CD8-positive, alpha-beta memory T cell (primary cell): ENCODE data around the gene FBLN1. TPM values are rescaled to one million over a fixed set of nuclear protein-coding genes. Genes with fewer than 3 reads are reported as not detected.

ENCODE experiments used
- CTCF ChIA-PET: fragments of 350-600 bp; sonication (Branson Sonifier 250); formaldehyde crosslinking; loops from one replicate; lab custom pipeline; 2021; ENCODE audit warnings: antibody characterized with exemption; lab: Charles Lee
- POLR2A ChIA-PET: fragments of 350-600 bp; sonication (Branson Sonifier 250); formaldehyde crosslinking; loops from one replicate; lab custom pipeline; 2021; ENCODE audit warnings: antibody characterized with exemption; lab: Charles Lee
- DNase-seq, 5 donors: peaks; one replicate each; pipeline versions ENCODE4 v3.0.0 to v3.0.0-alpha.2; 2020 to 2022; ENCODE audit warnings: mixed read lengths in 1 of 5
- H3K27ac ChIP-seq: one replicate; pipeline ENCODE4 v1.7.0; 2013; ENCODE audit warnings: low read depth, mild to moderate bottlenecking, low read length, moderate library complexity
- H3K27me3 ChIP-seq: 2 replicates; pipeline ENCODE4 v1.7.0; 2013; ENCODE audit warnings: low read length, mild to moderate bottlenecking; ENCODE audit not compliant: insufficient read depth, poor library complexity, severe bottlenecking
- H3K36me3 ChIP-seq: 2 replicates; pipeline ENCODE4 v1.7.0; 2013; ENCODE audit warnings: mild to moderate bottlenecking, low read length, moderate library complexity; ENCODE audit not compliant: insufficient read depth
- H3K4me1 ChIP-seq: 2 replicates; pipeline ENCODE4 v1.7.0; 2013; ENCODE audit warnings: mild to moderate bottlenecking, low read length, moderate library complexity; ENCODE audit not compliant: insufficient read depth
- H3K4me3 ChIP-seq: 2 replicates; pipeline ENCODE4 v1.7.0; 2013; ENCODE audit warnings: mild to moderate bottlenecking, low read length
- H3K9me3 ChIP-seq: 2 replicates; pipeline ENCODE4 v1.7.0; 2013; ENCODE audit warnings: mild to moderate bottlenecking, low read length
- H3K27ac Mint-ChIP-seq, 8 donors: one replicate each; pipeline ENCODE4 v1.8.0; 2020 to 2021; ENCODE audit warnings: mixed read lengths in 8 of 8, mild to moderate bottlenecking in 6 of 8, inconsistent platforms in 3 of 8, moderate library complexity in 3 of 8
- H3K27me3 Mint-ChIP-seq, 2 donors: one replicate each; pipeline ENCODE4 v1.8.0; 2020 to 2021; ENCODE audit warnings: mixed read lengths in 2 of 2, mild to moderate bottlenecking in 1 of 2, moderate library complexity in 1 of 2
- H3K36me3 Mint-ChIP-seq, 3 donors: one replicate each; pipeline ENCODE4 v1.8.0; 2020 to 2021; ENCODE audit warnings: mixed read lengths in 3 of 3, inconsistent platforms in 1 of 3, mild to moderate bottlenecking in 1 of 3
- H3K4me1 Mint-ChIP-seq, 3 donors: one replicate each; pipeline ENCODE4 v1.8.0; 2020 to 2021; ENCODE audit warnings: mixed read lengths in 3 of 3, inconsistent platforms in 1 of 3, mild to moderate bottlenecking in 1 of 3
- H3K4me3 Mint-ChIP-seq, 7 donors: one replicate each; pipeline ENCODE4 v1.8.0; 2020 to 2021; ENCODE audit warnings: mixed read lengths in 7 of 7, mild to moderate bottlenecking in 6 of 7, moderate library complexity in 4 of 7, inconsistent platforms in 2 of 7
- H3K9me3 Mint-ChIP-seq, 5 donors: one replicate each; pipeline ENCODE4 v1.8.0; 2020 to 2022; ENCODE audit warnings: mixed read lengths in 5 of 5, mild to moderate bottlenecking in 3 of 5, moderate library complexity in 2 of 5, inconsistent platforms in 1 of 5
- polyA plus RNA-seq: library from polyadenylated mRNA; unstranded; fragments of 300-500 nt; fragmentation: Illumina TruSeq; gene quantifications from one replicate; pipeline ENCODE4 v1.2.3, GENCODE V29; 2021
- total RNA-seq, 2 experiments: library from RNA; stranded (reverse); gene quantifications; one replicate each; pipeline ENCODE4 v1.2.3, GENCODE V29; 2021

FBLN1 gene
- total and polyA plus RNA-seq, 3 experiments from 2014 or later, result not detected

GRCh38 chr22:45564349-45565030 lies 61.8 kb downstream of the FBLN1 start:
- Mint-ChIP-seq H3K27me3 (peaks cover 25 to 35% of the 10 kb centered on the region in 2 donors), H3K4me1 (no peaks in the 10 kb centered on the region), H3K36me3 (peaks cover 0 to 8% (median 3%) of the 10 kb centered on the region in 3 donors), H3K4me3 (no peak overlapping the region), H3K27ac (no peak overlapping the region), H3K9me3 (peaks cover 5 to 19% (median 10%) of the 10 kb centered on the region in 5 donors)
- POLR2A ChIA-PET, result no interaction called here
- CTCF ChIA-PET, result interaction anchor here (1.8 kb wide), 1 partner anchor 13 kb away, joined by 4 read pairs; no protein-coding TSS in a partner anchor
- H3K36me3 ChIP-seq, result no peaks in the 10 kb centered on the region
- H3K27ac ChIP-seq, result no peak overlapping the region
- H3K4me3 ChIP-seq, result no peak overlapping the region
- H3K9me3 ChIP-seq, result no peaks in the 10 kb centered on the region
- H3K4me1 ChIP-seq, result no peaks in the 10 kb centered on the region
- DNase-seq, result no peak
- H3K27me3 ChIP-seq, result no peaks in the 10 kb centered on the region

- POLR2A ChIA-PET, result no interaction called here
Measured at GRCh38 chr22:45565171-45565570, 62.5 kb downstream of the FBLN1 start.

GRCh38 chr22:45565973-45566372 lies 63.3 kb downstream of the FBLN1 start:
- no peak for DNase-seq
- Histone ChIP-seq H3K9me3 (no peaks in the 10 kb centered on the region), H3K27me3 (no peaks in the 10 kb centered on the region), H3K4me3 (no peak overlapping the region), H3K4me1 (no peaks in the 10 kb centered on the region), H3K27ac (no peak overlapping the region), H3K36me3 (no peaks in the 10 kb centered on the region)
- H3K27ac Mint-ChIP-seq, result no peak overlapping the region
- peaks cover 6 to 18% (median 10%) of the 10 kb centered on the region in 5 donors for H3K9me3 Mint-ChIP-seq
- no peaks in the 10 kb centered on the region for H3K4me1 Mint-ChIP-seq
- peaks cover 0 to 5% (median 0%) of the 10 kb centered on the region in 3 donors for H3K36me3 Mint-ChIP-seq
- H3K27me3 Mint-ChIP-seq, result peaks cover 25 to 39% of the 10 kb centered on the region in 2 donors
- POLR2A ChIA-PET, result no interaction called here
- CTCF ChIA-PET, result interaction anchor here (1.8 kb wide), 1 partner anchor 11 kb away, joined by 4 read pairs; no protein-coding TSS in a partner anchor
- H3K4me3 Mint-ChIP-seq, result no peak overlapping the region

More at GRCh38 chr22:45565171-45565570, 62.5 kb downstream of the FBLN1 start:
- H3K36me3 Mint-ChIP-seq, result peaks cover 0 to 5% (median 3%) of the 10 kb centered on the region in 3 donors
- no peaks in the 10 kb centered on the region for H3K36me3 ChIP-seq
- peaks cover 25 to 35% of the 10 kb centered on the region in 2 donors for H3K27me3 Mint-ChIP-seq
- no peaks in the 10 kb centered on the region for H3K27me3 ChIP-seq
- no peak for DNase-seq
- CTCF ChIA-PET, result interaction anchor here (1.8 kb wide), 1 partner anchor 12 kb away, joined by 4 read pairs; no protein-coding TSS in a partner anchor
- no peaks in the 10 kb centered on the region for H3K4me1 ChIP-seq
- no peaks in the 10 kb centered on the region for H3K9me3 ChIP-seq
- H3K9me3 Mint-ChIP-seq, result peaks cover 5 to 18% (median 8%) of the 10 kb centered on the region in 5 donors
- H3K4me3 ChIP-seq, result no peak overlapping the region
- H3K27ac ChIP-seq, result no peak overlapping the region
- H3K27ac Mint-ChIP-seq, result no peak overlapping the region
- H3K4me3 Mint-ChIP-seq, result no peak overlapping the region
- H3K4me1 Mint-ChIP-seq, result no peaks in the 10 kb centered on the region

GRCh38 chr22:45568213-45568612 lies 65.5 kb downstream of the FBLN1 start:
- no peak overlapping the region for H3K4me3 Mint-ChIP-seq
- H3K4me1 Mint-ChIP-seq, result no peaks in the 10 kb centered on the region
- no peak overlapping the region for H3K27ac ChIP-seq
- no peaks in the 10 kb centered on the region for H3K4me1 ChIP-seq
- peaks cover 6 to 20% (median 11%) of the 10 kb centered on the region in 5 donors for H3K9me3 Mint-ChIP-seq
- peaks cover 23 to 33% of the 10 kb centered on the region in 2 donors for H3K27me3 Mint-ChIP-seq
- ChIA-PET CTCF (no interaction called here), POLR2A (no interaction called here)
- no peak for DNase-seq
- no peaks in the 10 kb centered on the region for H3K27me3 ChIP-seq
- no peak overlapping the region for H3K27ac Mint-ChIP-seq
- peaks cover 0 to 5% (median 0%) of the 10 kb centered on the region in 3 donors for H3K36me3 Mint-ChIP-seq
- no peaks in the 10 kb centered on the region for H3K36me3 ChIP-seq
- H3K9me3 ChIP-seq, result no peaks in the 10 kb centered on the region
- no peak overlapping the region for H3K4me3 ChIP-seq

GRCh38 chr22:45571089-45571488 lies 68.4 kb downstream of the FBLN1 start:
- H3K27ac Mint-ChIP-seq, result no peak overlapping the region
- H3K27ac ChIP-seq, result no peak overlapping the region
- CTCF ChIA-PET, result no interaction called here
- H3K4me1 Mint-ChIP-seq, result no peaks in the 10 kb centered on the region
- peaks cover 16 to 23% of the 10 kb centered on the region in 2 donors for H3K27me3 Mint-ChIP-seq
- H3K4me3 Mint-ChIP-seq, result no peak overlapping the region
- no peaks in the 10 kb centered on the region for H3K27me3 ChIP-seq
- no peak for DNase-seq
- no peaks in the 10 kb centered on the region for H3K9me3 ChIP-seq
- no peaks in the 10 kb centered on the region for H3K36me3 ChIP-seq
- H3K4me1 ChIP-seq, result no peaks in the 10 kb centered on the region
- no peak overlapping the region for H3K4me3 ChIP-seq
- POLR2A ChIA-PET, result no interaction called here
- peaks cover 0 to 5% (median 0%) of the 10 kb centered on the region in 3 donors for H3K36me3 Mint-ChIP-seq
- H3K9me3 Mint-ChIP-seq, result peaks cover 6 to 20% (median 11%) of the 10 kb centered on the region in 5 donors

GRCh38 chr22:45572444-45572843 lies 69.8 kb downstream of the FBLN1 start:
- no peak overlapping the region for H3K27ac Mint-ChIP-seq
- peaks cover 10 to 22% of the 10 kb centered on the region in 2 donors for H3K27me3 Mint-ChIP-seq
- no peak overlapping the region for H3K4me3 Mint-ChIP-seq
- H3K36me3 ChIP-seq, result no peaks in the 10 kb centered on the region
- peaks cover 6 to 20% (median 11%) of the 10 kb centered on the region in 5 donors for H3K9me3 Mint-ChIP-seq
- CTCF ChIA-PET, result no interaction called here
- POLR2A ChIA-PET, result no interaction called here
- H3K27me3 ChIP-seq, result no peaks in the 10 kb centered on the region
- H3K9me3 ChIP-seq, result no peaks in the 10 kb centered on the region
- no peak overlapping the region for H3K4me3 ChIP-seq
- no peaks in the 10 kb centered on the region for H3K4me1 ChIP-seq
- peaks cover 0 to 5% (median 0%) of the 10 kb centered on the region in 3 donors for H3K36me3 Mint-ChIP-seq
- H3K27ac ChIP-seq, result no peak overlapping the region
- H3K4me1 Mint-ChIP-seq, result peaks cover 0 to under 1% (median 0%) of the 10 kb centered on the region in 3 donors
- no peak for DNase-seq

GRCh38 chr22:45574069-45574703 lies 71.5 kb downstream of the FBLN1 start:
- H3K9me3 ChIP-seq, result no peaks in the 10 kb centered on the region
- H3K36me3 ChIP-seq, result no peaks in the 10 kb centered on the region
- H3K27me3 Mint-ChIP-seq, result peaks cover 7 to 17% of the 10 kb centered on the region in 2 donors
- no peak overlapping the region for H3K27ac ChIP-seq
- ChIA-PET POLR2A (no interaction called here), CTCF (no interaction called here)
- DNase-seq, result no peak
- H3K4me1 ChIP-seq, result no peaks in the 10 kb centered on the region
- H3K27me3 ChIP-seq, result peaks cover 3% of the 10 kb centered on the region
- H3K4me1 Mint-ChIP-seq, result peaks cover 0 to 6% (median 0%) of the 10 kb centered on the region in 3 donors
- H3K4me3 ChIP-seq, result no peak overlapping the region
- H3K4me3 Mint-ChIP-seq, result no peak overlapping the region
- H3K36me3 Mint-ChIP-seq, result peaks cover 0 to 5% (median 0%) of the 10 kb centered on the region in 3 donors
- peak overlapping the region in 1 of 8 donors; percentile 23 for H3K27ac Mint-ChIP-seq
- peaks cover 6 to 19% (median 11%) of the 10 kb centered on the region in 5 donors for H3K9me3 Mint-ChIP-seq

GRCh38 chr22:45575173-45575572 lies 72.5 kb downstream of the FBLN1 start:
- Histone ChIP-seq H3K27me3 (peaks cover 3% of the 10 kb centered on the region), H3K27ac (no peak overlapping the region), H3K9me3 (no peaks in the 10 kb centered on the region), H3K4me1 (no peaks in the 10 kb centered on the region), H3K36me3 (no peaks in the 10 kb centered on the region), H3K4me3 (no peak overlapping the region)
- ChIA-PET CTCF (no interaction called here), POLR2A (no interaction called here)
- peaks cover 0 to 6% (median 0%) of the 10 kb centered on the region in 3 donors for H3K4me1 Mint-ChIP-seq
- peaks cover 6 to 13% (median 11%) of the 10 kb centered on the region in 5 donors for H3K9me3 Mint-ChIP-seq
- no peak overlapping the region for H3K4me3 Mint-ChIP-seq
- no peak for DNase-seq
- H3K27me3 Mint-ChIP-seq, result peaks cover 7 to 17% of the 10 kb centered on the region in 2 donors
- no peak overlapping the region for H3K27ac Mint-ChIP-seq
- peaks cover 0 to 5% (median 0%) of the 10 kb centered on the region in 3 donors for H3K36me3 Mint-ChIP-seq
